ENCODE data around the gene PASK.

DNA sequence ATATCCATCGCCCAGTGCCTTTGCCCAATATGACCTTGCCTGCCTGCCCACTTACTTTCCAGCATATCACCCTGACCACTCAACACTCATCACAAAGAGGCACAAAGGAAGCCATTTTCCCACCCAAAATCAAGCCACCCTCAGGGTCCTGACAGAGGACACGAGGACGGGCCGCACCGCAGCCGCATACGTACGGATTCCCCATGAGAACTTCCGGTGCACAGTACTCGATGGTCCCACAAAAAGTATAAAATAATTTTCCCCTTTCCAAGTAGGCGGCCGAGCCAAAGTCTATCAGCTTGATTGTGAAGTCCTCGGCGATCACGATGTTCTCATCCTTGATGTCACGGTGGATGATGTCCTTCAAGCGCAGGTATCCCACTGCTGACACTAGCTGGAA, 37.2 kb downstream of the PASK start:
- no peak for TF ChIP-seq POLR2A (IDR thresholded peaks at IDR 0.05)
- TF ChIP-seq, protein P1, sequence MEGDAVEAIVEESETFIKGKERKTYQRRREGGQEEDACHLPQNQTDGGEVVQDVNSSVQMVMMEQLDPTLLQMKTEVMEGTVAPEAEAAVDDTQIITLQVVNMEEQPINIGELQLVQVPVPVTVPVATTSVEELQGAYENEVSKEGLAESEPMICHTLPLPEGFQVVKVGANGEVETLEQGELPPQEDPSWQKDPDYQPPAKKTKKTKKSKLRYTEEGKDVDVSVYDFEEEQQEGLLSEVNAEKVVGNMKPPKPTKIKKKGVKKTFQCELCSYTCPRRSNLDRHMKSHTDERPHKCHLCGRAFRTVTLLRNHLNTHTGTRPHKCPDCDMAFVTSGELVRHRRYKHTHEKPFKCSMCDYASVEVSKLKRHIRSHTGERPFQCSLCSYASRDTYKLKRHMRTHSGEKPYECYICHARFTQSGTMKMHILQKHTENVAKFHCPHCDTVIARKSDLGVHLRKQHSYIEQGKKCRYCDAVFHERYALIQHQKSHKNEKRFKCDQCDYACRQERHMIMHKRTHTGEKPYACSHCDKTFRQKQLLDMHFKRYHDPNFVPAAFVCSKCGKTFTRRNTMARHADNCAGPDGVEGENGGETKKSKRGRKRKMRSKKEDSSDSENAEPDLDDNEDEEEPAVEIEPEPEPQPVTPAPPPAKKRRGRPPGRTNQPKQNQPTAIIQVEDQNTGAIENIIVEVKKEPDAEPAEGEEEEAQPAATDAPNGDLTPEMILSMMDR (IDR thresholded peaks at IDR 0.05), result no peak
